ENCODE measurements around the gene PRELID3B.

GRCh38 chr20:59075934-59076508 is 33.4 kb upstream of the PRELID3B start:
- TF ChIP-seq POLR2AphosphoS5 (IDR thresholded peaks at IDR 0.05) (no peak), CTCF (IDR thresholded peaks at IDR 0.05) (no peak), POLR2A (IDR thresholded peaks at IDR 0.05) (no peak), EP300 (IDR thresholded peaks at IDR 0.05) (no peak)

All from suprapubic skin (tissue), 4 donors.